Neural progenitor cell (in vitro differentiated cells): ENCODE results near the gene PLD2. TPM values are rescaled to one million over a fixed set of nuclear protein-coding genes. Genes with fewer than 3 reads are reported as not detected.

Source experiments
- DNase-seq: peaks from one replicate; pipeline ENCODE4 v3.0.0-alpha.2; 2016; ENCODE audit warnings: low spot score
- H2AFZ ChIP-seq: fragments of 200-600 bp; sonication (generic); replicated peaks from 2 replicates; pipeline ENCODE4 v1.6.1; 2016; ENCODE audit warnings: antibody characterized with exemption
- H3F3A ChIP-seq: fragments of 200-600 bp; sonication (generic); 2 replicates; pipeline ENCODE4 v1.6.1; 2016; ENCODE audit warnings: antibody characterized with exemption, low read depth
- H3K27ac ChIP-seq: fragments of 200-600 bp; sonication (generic); 2 replicates; pipeline ENCODE4 v1.5.1; 2016; ENCODE audit warnings: mild to moderate bottlenecking
- H3K27me3 ChIP-seq: fragments of 200-600 bp; sonication (generic); 2 replicates; pipeline ENCODE4 v1.6.1; 2016; ENCODE audit warnings: mild to moderate bottlenecking, moderate library complexity
- H3K36me3 ChIP-seq: fragments of 200-600 bp; sonication (generic); 2 replicates; pipeline ENCODE4 v1.5.1; 2016
- H3K4me1 ChIP-seq: fragments of 200-600 bp; sonication (generic); 2 replicates; pipeline ENCODE4 v1.6.1; 2016; ENCODE audit warnings: mixed run types
- H3K4me2 ChIP-seq: fragments of 200-600 bp; sonication (generic); 2 replicates; pipeline ENCODE4 v1.6.1; 2016
- H3K4me3 ChIP-seq: fragments of 200-600 bp; sonication (generic); 2 replicates; pipeline ENCODE4 v1.5.1; 2016
- H3K79me2 ChIP-seq: fragments of 200-600 bp; sonication (generic); 2 replicates; pipeline ENCODE4 v1.6.1; 2016; ENCODE audit warnings: low read depth
- H3K9ac ChIP-seq: fragments of 200-600 bp; sonication (generic); 2 replicates; pipeline ENCODE4 v1.6.1; 2016
- H3K9me3 ChIP-seq: fragments of 200-600 bp; sonication (generic); 2 replicates; pipeline ENCODE4 v1.5.1; 2016; ENCODE audit warnings: low read depth
- H4K20me1 ChIP-seq: fragments of 200-600 bp; sonication (generic); 2 replicates; pipeline ENCODE4 v1.6.1; 2016; ENCODE audit warnings: low read depth
- H3K27ac Mint-ChIP-seq: 3 replicates; pipeline ENCODE4 v1.8.0; 2021; ENCODE audit warnings: mixed read lengths
- H3K27me3 Mint-ChIP-seq: 2 replicates; pipeline ENCODE4 v1.8.0; 2022; ENCODE audit warnings: low read depth, mild to moderate bottlenecking, inconsistent platforms, moderate library complexity, mixed read lengths; ENCODE audit not compliant: insufficient read depth
- H3K36me3 Mint-ChIP-seq: 3 replicates; pipeline ENCODE4 v1.8.0; 2021; ENCODE audit warnings: mixed read lengths
- H3K4me1 Mint-ChIP-seq: 3 replicates; pipeline ENCODE4 v1.8.0; 2021; ENCODE audit warnings: mixed read lengths
- H3K4me3 Mint-ChIP-seq: 3 replicates; pipeline ENCODE4 v1.8.0; 2021; ENCODE audit warnings: mild to moderate bottlenecking, moderate library complexity, mixed read lengths
- H3K9me3 Mint-ChIP-seq: 3 replicates; pipeline ENCODE4 v1.8.0; 2020; ENCODE audit warnings: mixed read lengths
- CTCF ChIP-seq: fragments of 200-600 bp; sonication (generic); IDR thresholded peaks from 2 replicates; pipeline ENCODE4 v1.5.1; 2017; ENCODE audit warnings: antibody characterized with exemption, mild to moderate bottlenecking
- EZH2 ChIP-seq: fragments of 200-600 bp; sonication (generic); IDR thresholded peaks from 2 replicates; pipeline ENCODE4 v1.6.1; 2017; ENCODE audit warnings: antibody characterized with exemption, mild to moderate bottlenecking, moderate library complexity
- EZH2phosphoT487 ChIP-seq: fragments of 200-600 bp; sonication (generic); IDR thresholded peaks from 2 replicates; pipeline ENCODE4 v1.6.1; 2017; ENCODE audit warnings: antibody characterized with exemption
- total RNA-seq: library from RNA; depleted of rRNA; stranded (reverse); fragments of >200 nt; gene quantifications from 2 replicates; pipeline ENCODE4 v1.2.3, GENCODE V29; 2015; ENCODE audit warnings: low replicate concordance

Gene PLD2
- total RNA-seq, 1 donor from 2014 or later, result 23.8 TPM

- H2AFZ ChIP-seq, result no peak overlapping the region
- peak overlapping the region; percentile 53 for H3K4me2 ChIP-seq
- TF ChIP-seq EZH2 (no peak), EZH2phosphoT487 (no peak), CTCF (no peak)
- no peak overlapping the region for H3K27ac Mint-ChIP-seq
- peaks cover 38% of the 10 kb centered on the region for H3F3A ChIP-seq
- H3K4me1 ChIP-seq, result peaks cover 13% of the 10 kb centered on the region
- H3K36me3 Mint-ChIP-seq, result no peaks in the 10 kb centered on the region
- no peak overlapping the region for H3K4me3 Mint-ChIP-seq
- H3K27ac ChIP-seq, result no peak overlapping the region
- H3K9me3 ChIP-seq, result no peaks in the 10 kb centered on the region
- no peaks in the 10 kb centered on the region for H3K9me3 Mint-ChIP-seq
- peaks cover 20% of the 10 kb centered on the region for H3K27me3 Mint-ChIP-seq
- no peak overlapping the region for H3K9ac ChIP-seq
- H4K20me1 ChIP-seq, result peaks cover 9% of the 10 kb centered on the region
- no peaks in the 10 kb centered on the region for H3K79me2 ChIP-seq
- H3K4me1 Mint-ChIP-seq, result peaks cover 11% of the 10 kb centered on the region
- no peak for DNase-seq
- no peak overlapping the region for H3K4me3 ChIP-seq
- H3K36me3 ChIP-seq, result no peaks in the 10 kb centered on the region
- peaks cover 92% of the 10 kb centered on the region for H3K27me3 ChIP-seq
Measured at GRCh38 chr17:4786516-4786915, 20.4 kb upstream of the PLD2 start.

- peaks cover 11% of the 10 kb centered on the region for H3K4me1 Mint-ChIP-seq
- H3K4me3 Mint-ChIP-seq, result peak overlapping the region; percentile 77
- DNase-seq, result no peak
- H3K27me3 ChIP-seq, result peaks cover 93% of the 10 kb centered on the region
- no peaks in the 10 kb centered on the region for H3K9me3 Mint-ChIP-seq
- no peaks in the 10 kb centered on the region for H3K36me3 Mint-ChIP-seq
- H3K4me1 ChIP-seq, result peaks cover 13% of the 10 kb centered on the region
- no peaks in the 10 kb centered on the region for H3K9me3 ChIP-seq
- peaks cover 38% of the 10 kb centered on the region for H3F3A ChIP-seq
- TF ChIP-seq CTCF, result no peak
- TF ChIP-seq EZH2phosphoT487, result no peak
- TF ChIP-seq EZH2, result no peak
- no peaks in the 10 kb centered on the region for H3K79me2 ChIP-seq
- H3K4me3 ChIP-seq, result peak overlapping the region; percentile 85
- H2AFZ ChIP-seq, result no peak overlapping the region
- peak overlapping the region; percentile 95 for H3K4me2 ChIP-seq
- H3K27ac ChIP-seq, result no peak overlapping the region
- H3K9ac ChIP-seq, result no peak overlapping the region
- H3K27ac Mint-ChIP-seq, result no peak overlapping the region
- peaks cover 22% of the 10 kb centered on the region for H3K27me3 Mint-ChIP-seq
- peaks cover 9% of the 10 kb centered on the region for H4K20me1 ChIP-seq
- no peaks in the 10 kb centered on the region for H3K36me3 ChIP-seq
Measured at GRCh38 chr17:4788159-4788806, 18.7 kb upstream of the PLD2 start.

- peaks cover 9% of the 10 kb centered on the region for H4K20me1 ChIP-seq
- Mint-ChIP-seq H3K27ac (no peak within 1 kb of the TSS), H3K4me1 (peaks cover 11% of the 10 kb centered on the region), H3K4me3 (peak within 1 kb of the TSS; percentile 88), H3K36me3 (no peaks in the 10 kb centered on the region), H3K9me3 (no peaks in the 10 kb centered on the region), H3K27me3 (peaks cover 24% of the 10 kb centered on the region)
- H3K4me3 ChIP-seq, result peak within 1 kb of the TSS; percentile 85
- peak; percentile 55 for DNase-seq
- H2AFZ ChIP-seq, result peak within 1 kb of the TSS; percentile 81
- H3K79me2 ChIP-seq, result no peaks in the 10 kb centered on the region
- H3K9me3 ChIP-seq, result no peaks in the 10 kb centered on the region
- H3K27ac ChIP-seq, result no peak within 1 kb of the TSS
- peaks cover 87% of the 10 kb centered on the region for H3K27me3 ChIP-seq
- peak within 1 kb of the TSS; percentile 95 for H3K4me2 ChIP-seq
- TF ChIP-seq EZH2phosphoT487 (peak; percentile 38), CTCF (no peak), EZH2 (peak; percentile 85)
- peaks cover 13% of the 10 kb centered on the region for H3K4me1 ChIP-seq
- no peaks in the 10 kb centered on the region for H3K36me3 ChIP-seq
- H3F3A ChIP-seq, result peaks cover 38% of the 10 kb centered on the region
- H3K9ac ChIP-seq, result no peak within 1 kb of the TSS
Measured at GRCh38 chr17:4788807-4789700, 17.9 kb upstream of the PLD2 start, which contains the start of gene GLTPD2. Gene GLTPD2, plus strand, starts transcription at chr17:4788964. Its CDS starts 48 bp downstream, at chr17:4789012.
